ENCODE data around the gene CEP250. TPM values are rescaled to one million over a fixed set of nuclear protein-coding genes. Genes with fewer than 3 reads are reported as not detected.
A peak's percentile ranks its signal among the peaks of the same experiment; 100 is the strongest.
"Not testable (repeated sequence)": the region's sequence is repeated elsewhere in the genome, so short reads cannot be mapped to it uniquely, and the experiment has no call there.

The CEP250 gene
- total and polyA plus RNA-seq, 5 experiments from 2014 or later, result 4.5 to 65.4 (median 17.5) TPM

- no peaks in the 10 kb centered on the region for H3K9me3 Mint-ChIP-seq
- ATAC-seq (no peak), DNase-seq (no peak)
- peaks cover 0 to 2% (median 0%) of the 10 kb centered on the region in 5 donors for H3K27me3 Mint-ChIP-seq
- peak overlapping the region; percentile 82 to 97 (median 92) for H3K4me3 Mint-ChIP-seq
- POLR2A ChIA-PET, result interaction anchor here (1.0 to 3.5 kb wide), 5 partner anchors 52 to 411 kb away, joined by 3 to 22 read pairs (median 12); partner anchors contain the start of genes RBM39 and SCAND1
- peak overlapping the region; percentile 37 to 96 (median 90) for H3K27ac Mint-ChIP-seq
- peaks cover 0 to 14% (median 0%) of the 10 kb centered on the region in 3 donors for H3K36me3 Mint-ChIP-seq
- H3K4me1 Mint-ChIP-seq, result peaks cover 10 to 28% (median 24%) of the 10 kb centered on the region in 4 donors
Observed at GRCh38 chr20:35542990-35543389, 87.6 kb downstream of the CEP250 start.

GRCh38 chr20:35544436-35544835 is 89.0 kb downstream of the CEP250 start:
- H3K27ac Mint-ChIP-seq, result peak overlapping the region in 1 of 10 donors; percentile 9
- H3K9me3 Mint-ChIP-seq, result no peaks in the 10 kb centered on the region
- H3K4me1 Mint-ChIP-seq, result peaks cover 10 to 28% (median 24%) of the 10 kb centered on the region in 4 donors
- peaks cover 0 to 2% (median 0%) of the 10 kb centered on the region in 5 donors for H3K27me3 Mint-ChIP-seq
- peak overlapping the region in 1 of 10 donors; percentile 42 for H3K4me3 Mint-ChIP-seq
- POLR2A ChIA-PET, result interaction anchor here (0.5 kb wide), 1 partner anchor 1551 kb away, joined by 3 read pairs; the partner anchor contains the start of gene RALY
- ATAC-seq (no peak), DNase-seq (no peak)
- peaks cover 0 to 24% (median 7%) of the 10 kb centered on the region in 3 donors for H3K36me3 Mint-ChIP-seq

DNA sequence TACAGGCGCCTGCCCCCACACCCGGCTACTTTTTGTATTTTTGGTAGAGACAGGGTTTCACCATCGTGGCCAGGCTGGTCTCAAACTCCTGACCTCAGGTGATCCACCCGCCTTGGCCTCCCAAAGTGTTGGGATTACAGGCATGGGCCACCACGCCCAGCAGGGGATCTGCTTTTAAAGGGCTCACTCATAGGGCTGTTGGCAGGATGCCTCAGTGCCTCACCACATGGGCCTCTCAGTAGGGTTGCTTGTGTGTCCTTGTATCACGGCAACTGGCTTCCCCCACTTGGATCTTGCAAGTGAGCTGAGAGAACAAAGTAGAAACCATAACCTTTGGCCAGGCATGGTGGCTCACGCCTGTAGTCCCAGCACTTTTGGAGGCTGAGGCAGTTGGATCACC is 89.5 kb downstream of the CEP250 start:
- H3K27ac Mint-ChIP-seq, DNase-seq, H3K27me3 Mint-ChIP-seq, ATAC-seq, H3K9me3 Mint-ChIP-seq, H3K4me3 Mint-ChIP-seq: not testable (repeated sequence)
- Mint-ChIP-seq H3K36me3 (peaks cover 0 to 29% (median 8%) of the 10 kb centered on the region in 3 donors), H3K4me1 (peaks cover 10 to 28% (median 24%) of the 10 kb centered on the region in 4 donors)
- POLR2A ChIA-PET, result interaction anchor here (0.5 kb wide), 1 partner anchor 1551 kb away, joined by 3 read pairs; the partner anchor contains the start of gene RALY

DNA sequence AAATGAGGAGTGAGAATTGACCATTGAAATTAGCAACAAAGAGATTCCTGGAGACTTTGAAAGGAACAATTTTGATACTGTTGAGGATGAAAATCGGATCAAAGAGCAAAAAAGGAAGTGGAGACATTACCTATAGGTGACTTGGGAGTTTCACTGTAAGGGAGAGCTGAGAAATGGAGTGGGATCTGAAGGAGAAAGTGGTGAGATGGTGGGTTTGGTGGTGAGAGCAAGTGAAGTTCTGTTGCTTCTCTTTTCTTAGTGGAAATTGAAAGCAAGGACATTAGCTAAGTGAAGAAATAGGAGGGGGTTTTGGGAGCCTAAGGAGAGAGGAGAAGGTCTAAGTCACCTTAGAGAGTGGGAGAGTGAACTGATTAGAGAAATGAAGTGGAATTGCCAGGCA is 90.7 kb downstream of the CEP250 start:
- DNase-seq (no peak), ATAC-seq (no peak)
- H3K27ac Mint-ChIP-seq, result no peak overlapping the region
- no peaks in the 10 kb centered on the region for H3K27me3 Mint-ChIP-seq
- H3K36me3 Mint-ChIP-seq, result peaks cover 0 to 31% (median 10%) of the 10 kb centered on the region in 3 donors
- H3K4me3 Mint-ChIP-seq, result no peak overlapping the region
- peaks cover 10 to 25% (median 23%) of the 10 kb centered on the region in 4 donors for H3K4me1 Mint-ChIP-seq
- H3K9me3 Mint-ChIP-seq, result no peaks in the 10 kb centered on the region
- POLR2A ChIA-PET, result no interaction called here

DNA sequence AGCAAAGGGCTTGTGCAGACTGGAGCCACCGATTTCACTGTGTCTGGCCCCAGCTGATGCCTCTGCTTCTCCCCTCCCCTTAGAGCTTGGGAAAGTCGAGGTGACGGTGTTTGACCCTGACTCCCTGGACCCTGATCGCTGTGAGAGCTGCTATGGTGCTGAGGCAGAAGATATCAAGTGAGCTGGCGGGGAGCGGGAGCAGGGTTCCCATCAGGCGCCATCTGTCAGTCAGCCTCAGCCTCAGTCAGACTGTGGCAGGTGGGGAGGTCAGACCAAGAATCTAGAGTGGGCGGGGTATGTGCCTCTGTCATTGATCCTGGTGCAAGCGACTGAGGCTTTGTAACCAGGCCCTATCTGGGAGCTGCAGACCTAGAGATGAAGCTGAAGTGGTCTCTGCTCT is 91.9 kb downstream of the CEP250 start:
- ATAC-seq (no peak), DNase-seq (no peak)
- POLR2A ChIA-PET, result interaction anchor here (0.6 kb wide), 2 partner anchors 38 to 51 kb away, joined by 3 read pairs; no protein-coding TSS in a partner anchor
- Mint-ChIP-seq H3K4me1 (peaks cover 7 to 15% (median 13%) of the 10 kb centered on the region in 4 donors), H3K27me3 (no peaks in the 10 kb centered on the region), H3K27ac (no peak overlapping the region), H3K4me3 (no peak overlapping the region), H3K36me3 (peaks cover 0 to 31% (median 10%) of the 10 kb centered on the region in 3 donors), H3K9me3 (no peaks in the 10 kb centered on the region)

DNA sequence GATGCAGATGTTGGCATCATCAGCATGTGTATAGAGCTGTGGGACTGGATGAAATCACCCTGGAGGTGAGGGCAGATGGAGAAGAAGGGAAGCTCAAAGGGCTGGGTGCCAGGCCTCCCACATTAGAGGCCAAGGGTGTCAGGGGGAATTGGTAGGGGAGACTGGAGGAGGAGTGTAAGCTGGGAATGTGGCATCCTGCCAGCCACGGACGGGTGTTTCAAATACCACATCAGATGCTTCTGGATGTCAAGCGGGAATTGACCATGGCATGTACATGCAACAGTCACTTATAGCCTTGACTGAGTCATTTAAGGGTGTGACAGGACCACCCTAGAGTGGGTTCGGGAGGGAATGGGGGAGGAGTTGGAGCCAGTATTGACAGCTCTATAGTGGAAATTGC is 96.1 kb downstream of the CEP250 start:
- Mint-ChIP-seq H3K27ac (no peak overlapping the region), H3K27me3 (no peaks in the 10 kb centered on the region), H3K9me3 (no peaks in the 10 kb centered on the region), H3K4me1 (peaks cover 0 to 3% (median 0%) of the 10 kb centered on the region in 4 donors), H3K36me3 (peaks cover 0 to 44% (median 12%) of the 10 kb centered on the region in 3 donors), H3K4me3 (no peak overlapping the region)
- POLR2A ChIA-PET, result no interaction called here
- no peak for DNase-seq
- ATAC-seq, result no peak

- Mint-ChIP-seq H3K27me3 (no peaks in the 10 kb centered on the region), H3K9me3 (no peaks in the 10 kb centered on the region), H3K27ac (no peak overlapping the region), H3K36me3 (peaks cover 0 to 47% (median 16%) of the 10 kb centered on the region in 3 donors), H3K4me3 (no peak overlapping the region), H3K4me1 (peaks cover 0 to 3% (median 0%) of the 10 kb centered on the region in 4 donors)
- DNase-seq (no peak), ATAC-seq (no peak)
- POLR2A ChIA-PET, result interaction anchor here (0.6 kb wide), 1 partner anchor 190 kb away, joined by 3 read pairs; no protein-coding TSS in a partner anchor
Observed at GRCh38 chr20:35552914-35553313, 97.5 kb downstream of the CEP250 start.

- not testable (repeated sequence) for H3K9me3 Mint-ChIP-seq, H3K27me3 Mint-ChIP-seq, H3K4me1 Mint-ChIP-seq, ATAC-seq, H3K4me3 Mint-ChIP-seq, DNase-seq
- POLR2A ChIA-PET, result interaction anchor here (0.7 kb wide), 1 partner anchor 1698 kb away, joined by 4 read pairs; no protein-coding TSS in a partner anchor
- Mint-ChIP-seq H3K27ac (peak overlapping the region in 3 of 10 donors; percentile 8 to 41 (median 31)), H3K36me3 (peaks cover 0 to 33% (median 6%) of the 10 kb centered on the region in 3 donors)
Observed at GRCh38 chr20:35555461-35555860, 100.1 kb downstream of the CEP250 start.

DNA sequence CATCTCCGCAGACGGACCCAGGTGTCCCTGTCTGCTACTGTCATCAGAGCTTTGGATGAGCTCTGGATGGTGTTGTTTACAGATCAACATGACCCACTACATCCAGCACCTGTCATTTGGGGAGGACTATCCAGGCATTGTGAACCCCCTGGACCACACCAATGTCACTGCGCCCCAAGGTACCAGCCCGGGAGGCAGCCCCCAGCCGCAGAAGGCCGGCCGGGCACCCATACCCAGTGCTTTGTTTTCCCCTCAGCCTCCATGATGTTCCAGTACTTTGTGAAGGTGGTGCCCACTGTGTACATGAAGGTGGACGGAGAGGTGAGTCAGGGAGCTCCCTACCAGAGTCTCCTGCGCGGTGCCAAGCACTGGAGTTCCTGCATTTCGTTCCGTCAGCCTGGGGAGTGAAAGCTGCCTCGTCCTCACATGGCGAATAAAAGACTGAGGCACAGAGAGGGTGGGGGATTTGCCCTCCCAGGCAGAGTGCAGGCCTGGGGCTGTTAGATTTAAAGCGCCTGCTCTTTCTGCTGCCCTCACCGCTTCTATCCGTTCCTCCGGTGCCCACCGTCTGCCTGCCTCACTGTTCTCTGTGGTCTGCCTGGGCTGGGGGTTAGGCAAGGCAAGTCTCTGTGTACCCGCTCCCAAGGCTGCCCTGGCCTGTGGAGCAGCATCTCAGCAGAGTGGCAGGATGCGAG is 100.7 kb downstream of the CEP250 start:
- DNase-seq, result no peak
- POLR2A ChIA-PET, result interaction anchor here (0.7 kb wide), 1 partner anchor 1697 kb away, joined by 4 read pairs; no protein-coding TSS in a partner anchor
- Mint-ChIP-seq H3K27ac (peak overlapping the region in 1 of 10 donors; percentile 83), H3K4me1 (peaks cover 0 to 3% (median under 1%) of the 10 kb centered on the region in 4 donors), H3K36me3 (peaks cover 0 to 33% (median 6%) of the 10 kb centered on the region in 3 donors), H3K9me3 (no peaks in the 10 kb centered on the region), H3K27me3 (no peaks in the 10 kb centered on the region), H3K4me3 (no peak overlapping the region)
- ATAC-seq, result no peak

DNA sequence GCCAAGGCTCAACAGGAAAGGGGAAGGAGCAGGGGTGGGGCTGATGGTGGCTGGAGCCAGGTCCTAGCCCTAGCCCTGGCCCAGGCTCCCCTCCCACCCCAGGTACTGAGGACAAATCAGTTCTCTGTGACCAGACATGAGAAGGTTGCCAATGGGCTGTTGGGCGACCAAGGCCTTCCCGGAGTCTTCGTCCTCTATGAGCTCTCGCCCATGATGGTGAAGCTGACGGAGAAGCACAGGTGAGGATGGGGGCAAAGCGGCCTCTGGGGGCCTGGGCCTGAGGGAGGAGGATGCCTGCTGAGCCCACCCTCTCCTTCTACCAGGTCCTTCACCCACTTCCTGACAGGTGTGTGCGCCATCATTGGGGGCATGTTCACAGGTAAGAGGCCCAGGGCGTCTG is 101.5 kb downstream of the CEP250 start:
- peaks cover 0 to 6% (median 3%) of the 10 kb centered on the region in 4 donors for H3K4me1 Mint-ChIP-seq
- ATAC-seq, result no peak
- POLR2A ChIA-PET, result no interaction called here
- no peaks in the 10 kb centered on the region for H3K27me3 Mint-ChIP-seq
- H3K4me3 Mint-ChIP-seq, result no peak overlapping the region
- no peak for DNase-seq
- H3K36me3 Mint-ChIP-seq, result peaks cover 0 to 33% (median 6%) of the 10 kb centered on the region in 3 donors
- no peaks in the 10 kb centered on the region for H3K9me3 Mint-ChIP-seq
- peak overlapping the region in 1 of 10 donors; percentile 83 for H3K27ac Mint-ChIP-seq

- Mint-ChIP-seq H3K4me3 (no peak overlapping the region), H3K4me1 (peaks cover 0 to 6% (median 3%) of the 10 kb centered on the region in 4 donors), H3K9me3 (no peaks in the 10 kb centered on the region), H3K27me3 (no peaks in the 10 kb centered on the region), H3K27ac (peak overlapping the region in 2 of 10 donors; percentile 66 to 73), H3K36me3 (peaks cover 0 to 33% (median 6%) of the 10 kb centered on the region in 3 donors)
- no peak for ATAC-seq
- DNase-seq, result peak in 1 of 10 donors; percentile 27
- POLR2A ChIA-PET, result no interaction called here
Observed at GRCh38 chr20:35558451-35558850, 103.1 kb downstream of the CEP250 start.

DNA sequence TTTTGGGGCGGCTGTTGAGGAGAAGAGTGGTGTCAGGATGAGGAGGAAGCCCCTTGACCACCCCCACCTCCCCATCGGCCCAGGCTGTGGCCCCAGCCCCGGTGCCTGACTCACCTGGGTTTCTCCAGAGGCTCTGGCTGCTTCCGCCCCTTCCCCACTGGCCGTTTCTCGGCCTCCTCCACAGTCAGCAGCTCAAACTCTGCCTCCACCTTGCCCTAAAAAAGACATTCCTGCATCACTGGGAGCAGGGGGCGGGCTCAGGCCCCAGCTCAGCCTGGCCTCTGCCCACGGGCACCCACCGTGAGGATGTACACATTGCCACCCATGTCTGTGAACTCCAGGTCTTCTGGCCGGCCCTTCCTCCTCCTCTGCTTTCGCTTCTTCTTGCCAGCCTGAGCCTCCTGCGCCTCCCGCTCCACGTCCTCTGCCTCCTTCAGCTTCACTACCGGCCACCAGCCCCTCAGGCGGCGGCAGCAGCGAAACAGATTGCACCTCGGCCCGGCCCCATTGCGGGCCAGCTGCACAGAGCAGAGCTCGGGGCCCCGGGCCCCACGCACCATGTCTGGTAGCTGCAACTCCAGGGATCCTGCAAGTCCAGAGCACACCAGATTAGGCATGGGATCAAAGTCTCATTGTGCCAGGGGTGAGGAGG is 103.8 kb downstream of the CEP250 start:
- DNase-seq, result peak in 1 of 10 donors; percentile 24
- H3K27me3 Mint-ChIP-seq, result no peaks in the 10 kb centered on the region
- H3K27ac Mint-ChIP-seq, result peak overlapping the region in 2 of 10 donors; percentile 41 to 48
- peaks cover 0 to 6% (median 3%) of the 10 kb centered on the region in 4 donors for H3K4me1 Mint-ChIP-seq
- ATAC-seq, result no peak
- peaks cover 0 to 32% (median 6%) of the 10 kb centered on the region in 3 donors for H3K36me3 Mint-ChIP-seq
- H3K9me3 Mint-ChIP-seq, result no peaks in the 10 kb centered on the region
- H3K4me3 Mint-ChIP-seq, result no peak overlapping the region
- POLR2A ChIA-PET, result no interaction called here

Measured in naive thymus-derived CD8-positive, alpha-beta T cell (primary cell).